ENCODE measurements around the gene VAPB. TPM values are rescaled to one million over a fixed set of nuclear protein-coding genes. Genes with fewer than 3 reads are reported as not detected.

VAPB gene
- total RNA-seq, 4 donors from 2014 or later: 9.4 to 13.0 (median 11.0) TPM

- H3K4me3 ChIP-seq (ENCODE audit: low read depth, poor library complexity, severe bottlenecking): peak overlapping the region; percentile 85
- TF ChIP-seq POLR2A (IDR thresholded peaks at IDR 0.05): no peak
- TF ChIP-seq CTCF (IDR thresholded peaks at IDR 0.05): no peak
- intact Hi-C loops (cut with DNase I; ENCODE audit: low total_unique reads): no loop called here
- DNase-seq (ENCODE audit: low spot score in 2 of 2): no peak
- 70 to 73% methylated on average over 17 of the region's 17 CpGs for WGBS, 2 donors
Measured at GRCh38 chr20:58389968-58390658, 1.1 kb downstream of the VAPB start.

- H3K4me3 ChIP-seq (ENCODE audit: low read depth, poor library complexity, severe bottlenecking): no peak overlapping the region
- no peak for TF ChIP-seq CTCF (IDR thresholded peaks at IDR 0.05)
- no peak for TF ChIP-seq POLR2A (IDR thresholded peaks at IDR 0.05)
- 93 to 95% methylated on average over 8 of the region's 8 CpGs for WGBS, 2 donors
- intact Hi-C loops (cut with DNase I; ENCODE audit: low total_unique reads): no loop called here
- DNase-seq (ENCODE audit: low spot score in 2 of 2): no peak
Measured at GRCh38 chr20:58390659-58391035, 1.6 kb downstream of the VAPB start.

GRCh38 chr20:58392286-58392685 lies 3.3 kb downstream of the VAPB start:
- TF ChIP-seq POLR2A (IDR thresholded peaks at IDR 0.05) (no peak), CTCF (IDR thresholded peaks at IDR 0.05) (no peak)
- no peak overlapping the region for H3K4me3 ChIP-seq (ENCODE audit: low read depth, poor library complexity, severe bottlenecking)
- intact Hi-C loops (cut with DNase I; ENCODE audit: low total_unique reads): no loop called here
- 82% methylated on average over 4 of the region's 4 CpGs for WGBS, 2 donors
- DNase-seq (ENCODE audit: low spot score in 2 of 2): no peak

GRCh38 chr20:58393299-58393698 lies 4.3 kb downstream of the VAPB start:
- intact Hi-C loops (cut with DNase I; ENCODE audit: low total_unique reads): no loop called here
- no peak for DNase-seq (ENCODE audit: low spot score in 2 of 2)
- TF ChIP-seq CTCF (IDR thresholded peaks at IDR 0.05) (no peak), POLR2A (IDR thresholded peaks at IDR 0.05) (no peak)
- no peak overlapping the region for H3K4me3 ChIP-seq (ENCODE audit: low read depth, poor library complexity, severe bottlenecking)
- 52 to 68% methylated on average over 3 of the region's 3 CpGs for WGBS, 2 donors

GRCh38 chr20:58394801-58395200 lies 5.8 kb downstream of the VAPB start:
- intact Hi-C loops (cut with DNase I; ENCODE audit: low total_unique reads): no loop called here
- H3K4me3 ChIP-seq (ENCODE audit: low read depth, poor library complexity, severe bottlenecking): no peak overlapping the region
- WGBS, 2 donors: 73 to 74% methylated on average over 4 of the region's 4 CpGs
- TF ChIP-seq POLR2A (IDR thresholded peaks at IDR 0.05) (no peak), CTCF (IDR thresholded peaks at IDR 0.05) (no peak)
- DNase-seq (ENCODE audit: low spot score in 2 of 2): no peak

GRCh38 chr20:58395604-58396003 lies 6.6 kb downstream of the VAPB start:
- no peak overlapping the region for H3K4me3 ChIP-seq (ENCODE audit: low read depth, poor library complexity, severe bottlenecking)
- TF ChIP-seq CTCF (IDR thresholded peaks at IDR 0.05): no peak
- WGBS, 2 donors: 91 to 94% methylated on average over 3 of the region's 3 CpGs
- DNase-seq (ENCODE audit: low spot score in 2 of 2): no peak
- intact Hi-C loops (cut with DNase I; ENCODE audit: low total_unique reads): no loop called here

Data from lower leg skin (tissue), 4 donors.